NCI-H446 (cell line): ENCODE results near the gene GLYATL3.

ENCODE experiments used
- DNase-seq, 2 experiments: peaks; one replicate each; lab custom pipeline; 2025; lab: John Stamatoyannopoulos, UW

The GLYATL3 gene

DNA sequence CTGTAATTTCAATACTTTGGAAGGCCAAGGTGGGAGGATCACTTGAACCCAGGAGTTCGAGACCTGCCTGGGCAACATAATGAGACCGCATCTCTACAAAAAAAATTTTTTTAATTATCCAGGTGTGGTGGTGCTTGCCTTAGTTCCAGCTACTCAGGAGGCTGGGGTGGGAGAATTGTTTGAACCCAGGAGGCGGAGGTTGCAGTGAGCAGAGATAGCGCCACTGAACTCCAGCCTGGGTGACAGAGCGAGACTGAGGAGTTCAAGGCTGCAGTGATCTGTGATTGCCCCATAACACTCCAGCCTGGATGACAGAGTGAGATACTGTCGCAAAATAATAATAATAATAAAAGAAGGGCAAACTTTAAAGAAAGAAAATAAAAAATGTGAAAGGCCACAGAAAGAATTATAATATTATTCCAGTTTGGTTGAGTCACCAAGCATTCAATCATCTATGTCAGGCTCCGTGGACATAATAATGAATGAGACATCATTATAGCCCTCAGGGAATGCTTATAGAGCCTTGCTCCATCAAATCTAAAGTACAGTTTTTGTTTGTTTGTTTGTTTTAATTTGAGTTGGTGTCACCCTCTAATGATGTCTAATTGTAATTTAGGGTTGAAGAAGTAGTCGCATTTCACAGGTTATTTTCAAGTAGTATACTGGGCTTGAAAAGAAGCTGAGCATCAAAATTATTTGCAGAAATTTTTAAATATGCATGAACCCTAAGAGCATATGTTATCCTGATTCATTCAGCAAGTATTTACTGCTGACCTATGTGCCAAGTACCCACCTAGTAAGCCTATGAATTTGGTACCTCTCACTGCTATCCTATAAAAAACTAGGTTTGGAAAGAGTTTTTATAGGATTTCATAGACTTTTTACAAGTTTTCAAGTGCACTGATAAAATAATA, 15.1 kb downstream of the GLYATL3 start:
- no peak for DNase-seq

DNA sequence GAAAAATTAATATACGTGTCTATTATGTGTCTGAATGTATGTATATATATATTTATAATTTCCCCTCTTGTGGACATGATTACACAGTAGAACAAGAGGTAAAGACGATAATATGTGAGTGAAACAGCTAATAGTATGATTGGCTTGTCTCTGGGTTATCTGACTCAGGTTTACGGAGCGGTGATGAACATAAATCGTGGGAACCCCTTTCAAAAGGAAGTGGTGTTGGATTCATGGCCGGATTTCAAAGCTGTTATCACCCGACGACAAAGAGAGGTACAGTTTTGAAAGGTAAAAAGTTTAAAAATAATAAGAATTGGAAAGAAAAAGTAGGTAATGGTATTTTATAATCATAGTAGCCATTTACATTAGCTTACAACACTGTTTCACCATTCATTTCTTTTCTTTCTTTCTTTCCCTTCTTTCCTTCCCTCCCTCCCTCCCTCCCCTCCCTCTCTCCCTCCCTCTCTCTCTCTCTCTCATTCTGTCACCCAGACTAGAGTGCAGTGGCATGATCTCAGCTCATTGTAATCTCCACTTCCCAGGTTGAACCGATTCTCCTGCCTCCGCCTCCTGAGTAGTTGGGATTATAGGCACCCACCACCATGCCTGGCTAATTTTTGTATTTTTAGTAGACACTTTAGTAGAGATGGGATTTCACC, 15.9 kb downstream of the GLYATL3 start:
- DNase-seq = no peak

DNA sequence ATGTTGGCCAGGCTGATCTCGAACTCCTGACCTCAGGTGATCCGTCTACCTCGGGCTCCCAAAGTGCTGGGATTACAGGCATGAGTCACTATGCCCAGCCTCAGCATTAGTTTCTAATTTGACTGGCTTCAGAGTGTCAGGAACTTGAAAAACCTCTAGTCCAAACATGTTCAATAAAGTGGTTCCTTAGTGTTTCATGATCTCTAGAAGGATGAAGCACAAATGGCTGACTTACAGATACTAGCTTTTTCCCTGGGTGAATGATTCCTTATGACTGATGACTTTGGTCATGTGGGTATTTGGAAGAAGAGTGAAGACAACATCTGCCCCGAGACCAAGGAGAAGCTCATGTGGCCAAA, 16.4 kb downstream of the GLYATL3 start:
- no peak for DNase-seq

DNA sequence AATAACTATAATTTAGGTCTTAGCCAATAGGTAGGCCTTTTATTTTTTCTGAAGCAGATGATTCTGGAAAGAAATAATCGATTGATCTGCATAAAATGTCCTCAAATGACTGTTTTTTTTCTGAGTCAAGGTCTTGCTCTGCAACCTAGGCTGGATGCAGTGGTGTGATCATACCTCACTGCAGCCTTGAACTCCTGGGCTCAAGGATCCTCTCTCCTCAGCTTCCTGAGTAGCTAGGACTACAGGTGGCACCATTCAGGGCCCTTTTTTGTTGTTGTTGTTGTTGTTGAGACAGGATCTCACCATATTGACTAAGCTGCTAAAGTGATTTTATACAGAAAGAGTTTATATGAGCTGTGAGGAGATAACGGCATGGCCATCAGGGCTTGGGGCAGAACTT, 18.2 kb downstream of the GLYATL3 start:
- DNase-seq = no peak

DNA sequence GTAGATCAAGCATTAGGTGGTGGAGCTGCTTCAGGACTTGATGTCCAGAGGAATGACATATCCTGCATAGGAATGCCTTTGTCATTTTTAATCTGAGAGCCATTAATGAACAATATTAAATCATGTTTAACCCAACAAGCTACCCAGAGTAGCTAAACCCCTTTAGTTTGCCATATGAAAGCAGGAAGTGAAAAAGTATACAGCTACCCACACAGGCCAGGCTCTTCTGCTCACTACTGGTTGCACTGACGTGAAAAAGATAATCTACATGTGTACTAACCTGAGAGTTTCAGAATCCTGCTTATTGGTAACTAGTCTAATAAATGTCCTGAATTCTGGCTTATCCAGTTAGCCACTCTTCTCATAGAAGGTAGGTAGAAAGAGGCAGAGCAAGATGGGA, 19.9 kb downstream of the GLYATL3 start:
- DNase-seq = no peak

DNA sequence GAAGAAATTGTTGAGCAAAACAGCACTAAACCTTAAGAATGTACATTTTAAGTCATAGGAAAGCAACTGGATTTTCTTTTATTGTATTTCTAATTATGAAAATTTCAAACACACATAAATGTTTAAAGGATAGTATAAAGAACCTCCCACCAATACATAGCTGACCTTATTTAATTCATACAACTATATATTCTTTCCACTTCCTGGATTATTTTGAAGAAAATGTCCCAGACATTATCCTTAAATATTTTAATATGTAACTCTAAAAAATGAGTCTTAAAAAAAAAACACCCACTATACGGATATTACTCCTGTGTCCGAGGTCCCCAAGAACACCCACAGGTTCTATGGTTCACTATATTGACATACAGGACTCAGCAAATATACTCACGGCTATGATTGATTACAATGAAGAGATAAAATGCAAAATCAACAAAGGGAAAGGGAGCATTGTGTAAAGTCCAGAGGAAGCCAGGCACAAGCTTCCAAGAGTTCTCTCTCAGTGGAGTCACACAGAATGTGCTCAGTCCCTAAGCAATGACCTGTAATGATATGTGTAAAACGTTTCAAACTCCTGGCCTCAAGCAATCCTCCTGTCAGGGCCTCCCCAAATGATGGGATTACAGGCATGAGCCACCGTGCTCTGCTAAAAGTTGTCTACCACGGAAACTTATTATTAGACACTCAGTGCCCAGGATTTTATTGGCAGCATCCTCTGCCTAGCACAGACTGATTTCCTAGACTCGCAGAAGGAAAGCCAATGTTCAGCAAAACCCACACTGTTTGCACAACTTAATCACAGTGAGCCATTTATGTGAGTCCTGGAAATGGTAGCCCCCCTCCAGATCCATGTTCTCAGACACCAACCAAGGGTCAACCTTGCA, 23.2 kb downstream of the GLYATL3 start:
- DNase-seq = no peak

DNA sequence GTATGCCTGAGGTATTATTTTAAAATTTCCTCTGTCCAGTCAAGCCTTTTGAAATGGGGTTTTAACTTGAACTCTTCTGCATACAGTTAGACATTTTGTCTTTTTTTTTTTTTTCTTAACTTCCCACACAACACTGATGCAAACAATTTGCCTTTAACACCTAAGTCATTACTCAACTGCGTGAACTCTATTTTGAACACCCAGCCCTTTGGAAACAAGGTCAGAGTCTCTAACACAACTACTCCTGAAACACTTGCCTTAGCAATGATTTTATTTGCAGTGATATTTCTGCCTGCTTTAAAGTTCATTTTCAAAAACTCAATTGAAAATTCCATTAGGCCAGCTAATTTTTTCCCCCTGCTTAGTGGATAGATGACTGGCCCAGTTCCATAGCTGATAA, 24.2 kb downstream of the GLYATL3 start:
- no peak for DNase-seq

DNA sequence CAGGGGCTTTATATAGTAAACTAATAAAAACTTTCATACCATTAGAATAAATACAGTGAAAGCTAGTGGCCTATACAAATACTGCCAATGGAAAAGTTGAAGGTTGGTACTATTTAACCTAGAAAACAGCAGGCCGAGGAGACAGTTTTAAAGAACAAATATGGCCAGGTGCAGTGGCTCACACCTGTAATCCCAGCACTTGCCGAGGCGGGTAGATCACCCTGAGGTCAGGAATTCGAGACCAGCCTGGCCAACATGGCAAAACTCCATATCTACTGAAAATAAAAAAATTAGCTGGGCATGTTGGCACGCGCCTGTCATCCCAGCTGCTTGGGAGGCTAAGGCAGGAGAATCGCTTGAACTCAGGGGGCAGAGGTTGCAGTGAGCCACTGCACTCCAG, 24.8 kb downstream of the GLYATL3 start:
- DNase-seq = no peak

DNA sequence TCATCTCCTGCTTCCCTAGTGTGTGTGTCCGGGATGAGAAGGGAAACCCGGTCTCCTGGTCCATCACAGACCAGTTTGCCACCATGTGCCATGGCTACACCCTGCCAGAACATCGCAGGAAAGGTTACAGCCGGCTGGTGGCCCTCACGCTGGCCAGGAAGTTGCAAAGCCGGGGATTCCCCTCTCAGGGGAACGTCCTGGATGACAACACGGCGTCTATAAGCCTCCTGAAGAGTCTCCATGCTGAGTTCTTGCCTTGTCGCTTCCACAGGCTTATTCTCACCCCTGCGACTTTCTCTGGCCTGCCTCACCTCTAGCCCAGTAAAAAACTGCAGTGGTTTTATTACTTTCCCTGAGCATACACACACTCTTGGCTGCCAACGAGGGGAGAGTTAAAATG, 26.9 kb downstream of the GLYATL3 start:
- no peak for DNase-seq

DNA sequence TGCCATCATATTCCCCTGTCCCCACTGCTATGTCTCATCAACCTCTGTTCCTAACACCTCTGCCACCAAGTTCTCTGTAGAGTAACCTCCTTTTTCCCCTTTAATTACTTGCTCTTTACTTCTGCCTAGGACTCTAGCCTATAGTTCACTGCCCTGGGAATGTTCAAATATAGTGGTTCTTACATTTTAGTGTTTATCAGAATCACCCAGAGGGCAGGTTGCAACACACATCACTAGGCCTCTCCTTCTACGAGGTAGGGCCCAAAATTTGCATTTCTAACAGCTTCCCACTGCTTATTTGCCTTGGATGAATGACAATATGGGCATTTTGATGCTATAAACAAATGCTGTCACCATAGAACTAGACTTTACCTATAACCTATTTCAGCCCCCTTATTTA, 27.6 kb downstream of the GLYATL3 start:
- no peak for DNase-seq

DNA sequence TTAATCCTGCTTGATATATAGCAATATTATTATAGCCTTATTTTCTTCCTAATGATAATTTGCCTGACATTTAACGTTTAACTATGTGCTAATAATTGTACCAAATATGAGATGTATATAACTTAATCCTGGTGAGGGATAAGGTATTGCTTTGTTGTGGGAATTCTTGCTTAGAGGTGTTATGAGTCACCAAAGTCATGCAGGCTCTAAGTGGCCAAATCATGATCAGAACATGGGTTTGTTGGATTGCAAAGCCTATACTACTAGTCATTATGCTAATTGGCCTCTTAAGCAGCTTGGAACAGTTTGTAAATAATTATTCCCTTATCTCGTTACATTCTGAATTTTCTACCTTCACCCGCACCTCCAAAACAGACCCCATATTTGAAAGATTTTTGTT, 28.8 kb downstream of the GLYATL3 start:
- DNase-seq = no peak

DNA sequence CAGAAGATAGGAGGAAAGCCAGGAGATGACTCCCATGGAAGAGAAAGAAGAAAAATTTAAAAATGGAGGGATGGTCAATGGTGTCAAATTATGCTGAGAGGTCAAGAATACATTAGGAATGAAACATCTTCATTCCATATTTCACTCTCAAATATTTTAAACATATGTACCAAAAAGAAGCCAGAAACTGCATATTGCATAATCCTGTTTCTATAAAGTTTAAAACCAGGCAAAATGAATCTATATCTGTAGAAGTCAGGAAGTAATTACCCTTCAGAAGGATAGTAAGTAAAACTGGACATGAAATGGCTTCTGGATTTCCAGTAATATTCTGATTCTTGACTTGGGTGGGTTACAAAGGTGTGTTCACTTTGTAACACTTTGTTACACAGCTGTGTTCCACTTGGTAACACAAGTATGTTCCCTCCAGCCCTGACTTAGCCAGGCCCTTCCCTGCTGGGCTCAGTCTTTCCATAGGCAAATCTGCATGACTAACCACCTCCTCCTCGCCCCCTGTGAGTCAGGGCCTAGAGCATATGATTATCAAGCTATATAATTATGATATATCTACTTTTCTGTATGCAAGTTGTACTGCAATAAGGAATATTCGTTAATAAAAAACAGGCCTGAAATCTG, 30.5 kb downstream of the GLYATL3 start:
- DNase-seq = no peak

DNA sequence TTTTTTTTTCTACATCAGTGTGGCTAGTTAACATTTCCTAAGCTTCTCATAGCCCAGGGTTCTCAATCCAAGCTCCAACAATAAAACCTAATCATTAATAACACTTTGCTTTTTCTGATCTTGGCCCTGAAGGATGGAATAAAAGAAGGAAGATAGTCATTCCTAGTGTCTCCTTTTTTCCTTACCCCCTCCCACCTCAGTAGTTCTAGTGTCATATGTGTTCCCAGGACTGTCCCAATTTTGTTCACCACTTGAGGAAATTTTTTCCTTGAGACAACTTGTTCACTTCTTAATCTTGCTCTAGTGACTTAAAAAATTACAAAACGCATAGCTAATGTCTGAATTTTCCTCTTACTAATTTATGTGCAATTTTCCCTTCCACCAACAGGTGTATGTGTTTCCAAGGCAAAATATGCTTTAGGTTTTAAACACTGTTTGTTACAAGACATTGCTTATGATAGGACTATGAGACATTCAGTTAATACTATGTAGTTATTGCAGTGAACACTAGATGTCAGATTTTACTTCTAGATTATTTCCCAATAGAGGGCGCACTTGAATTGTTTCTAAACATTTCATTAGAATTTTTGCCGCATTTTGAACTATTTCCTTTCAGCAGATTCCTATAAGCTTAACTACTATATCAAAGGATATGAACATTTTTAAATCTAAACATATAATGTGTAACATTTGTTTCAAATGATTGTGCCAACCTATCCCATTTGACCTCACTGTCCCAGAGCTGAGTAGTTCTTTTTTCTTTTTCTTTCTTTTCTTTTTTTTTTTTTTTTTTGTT, 32.2 kb downstream of the GLYATL3 start:
- DNase-seq = peak in 1 of 2 experiments; percentile 40

DNA sequence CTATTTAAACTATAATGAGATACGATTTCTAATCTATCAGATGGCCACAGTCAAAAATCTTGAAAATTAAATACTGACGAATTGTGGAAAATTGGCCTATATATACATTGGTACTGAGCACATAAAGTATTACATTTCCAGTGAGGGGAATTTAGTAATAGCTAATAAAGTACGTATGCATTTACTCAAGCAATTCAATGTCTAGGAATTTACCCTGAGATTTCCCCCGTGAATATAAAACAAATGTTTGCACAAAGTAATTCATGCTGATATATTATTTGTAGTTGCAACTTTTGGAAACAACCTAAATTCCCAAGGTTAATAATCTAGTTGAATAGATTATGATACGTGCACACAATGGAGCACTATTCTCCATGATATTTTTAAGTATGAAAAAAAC, 36.1 kb downstream of the GLYATL3 start:
- no peak for DNase-seq

DNA sequence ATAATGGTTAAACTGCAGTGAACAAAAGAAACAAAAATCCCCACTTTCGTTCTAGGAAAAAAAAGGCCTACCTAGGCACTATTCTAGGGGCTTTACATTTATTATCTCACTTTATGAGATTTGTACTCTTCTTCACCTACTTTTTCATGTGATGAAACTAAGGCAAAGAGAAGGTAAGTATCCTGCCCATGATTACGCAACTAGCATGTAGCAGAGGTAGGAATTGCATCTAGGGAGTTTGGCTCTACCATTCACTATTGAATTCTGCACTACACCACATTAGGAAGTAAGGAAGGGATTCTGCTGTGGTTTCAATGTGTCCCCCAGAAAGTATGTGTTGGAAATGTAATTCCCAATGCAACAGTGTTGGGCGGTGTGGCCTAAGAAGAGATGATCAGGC, 39.4 kb downstream of the GLYATL3 start:
- no peak for DNase-seq

DNA sequence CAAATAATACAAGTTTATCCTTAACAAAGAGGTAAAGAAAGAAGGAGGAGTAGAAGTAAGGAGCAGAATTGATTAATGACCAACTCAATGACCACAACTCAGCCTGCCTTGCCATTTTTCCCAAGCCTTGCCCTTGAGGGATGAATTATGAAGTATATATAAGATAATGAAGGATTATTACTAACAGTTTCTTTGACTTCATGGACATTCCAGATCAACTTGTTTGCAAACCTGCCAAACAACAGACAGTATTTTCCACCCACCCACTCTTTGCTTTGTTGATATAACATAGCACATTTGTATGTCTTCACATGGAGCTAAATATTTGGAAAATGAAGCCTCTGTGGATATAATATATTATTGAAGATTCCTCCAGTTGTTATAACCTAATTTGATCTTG, 40.9 kb downstream of the GLYATL3 start:
- DNase-seq = no peak

DNA sequence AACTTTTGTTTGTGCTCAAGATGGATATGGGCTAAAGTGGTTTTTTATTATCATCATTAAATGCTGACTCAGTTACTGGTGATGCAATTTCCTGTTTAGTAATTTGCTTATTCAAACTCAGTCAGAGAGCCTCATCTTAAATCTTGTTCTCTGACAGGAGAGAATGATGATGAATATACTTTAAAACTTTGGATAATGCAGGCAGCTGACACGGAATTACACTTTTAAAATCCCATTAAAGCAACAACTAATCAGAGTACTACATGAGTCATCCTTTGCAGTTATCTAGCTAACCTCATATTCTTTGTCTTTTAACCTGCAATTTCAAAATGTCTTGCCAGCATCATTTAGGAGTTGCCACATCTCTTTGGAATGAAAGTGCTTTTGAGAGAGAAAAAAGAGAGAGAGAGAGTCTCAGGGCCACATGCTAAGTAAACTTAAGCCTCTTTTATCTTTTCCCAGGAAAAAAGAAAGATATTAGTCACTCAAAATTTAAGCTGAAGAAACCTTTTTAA, 41.5 kb downstream of the GLYATL3 start:
- no peak for DNase-seq

DNA sequence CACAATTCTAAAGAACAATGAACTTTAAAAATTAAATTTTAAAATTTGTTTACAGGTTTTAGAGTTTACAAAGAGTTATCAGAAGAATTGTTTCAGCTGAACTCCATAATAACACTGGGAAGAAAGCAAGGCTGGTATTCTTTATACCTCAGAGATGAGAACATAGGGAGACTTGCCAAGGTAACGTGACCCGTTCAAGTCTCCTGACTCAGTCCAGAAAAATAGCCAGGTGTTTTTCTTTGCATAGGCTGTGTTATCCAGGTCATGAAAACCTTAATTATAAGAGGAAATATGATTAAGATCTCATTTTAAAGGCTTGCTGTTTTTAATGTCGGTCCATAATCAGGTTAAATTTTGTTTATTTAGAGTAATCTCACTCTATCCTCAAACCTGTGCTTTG, 42.2 kb downstream of the GLYATL3 start:
- DNase-seq = no peak

DNA sequence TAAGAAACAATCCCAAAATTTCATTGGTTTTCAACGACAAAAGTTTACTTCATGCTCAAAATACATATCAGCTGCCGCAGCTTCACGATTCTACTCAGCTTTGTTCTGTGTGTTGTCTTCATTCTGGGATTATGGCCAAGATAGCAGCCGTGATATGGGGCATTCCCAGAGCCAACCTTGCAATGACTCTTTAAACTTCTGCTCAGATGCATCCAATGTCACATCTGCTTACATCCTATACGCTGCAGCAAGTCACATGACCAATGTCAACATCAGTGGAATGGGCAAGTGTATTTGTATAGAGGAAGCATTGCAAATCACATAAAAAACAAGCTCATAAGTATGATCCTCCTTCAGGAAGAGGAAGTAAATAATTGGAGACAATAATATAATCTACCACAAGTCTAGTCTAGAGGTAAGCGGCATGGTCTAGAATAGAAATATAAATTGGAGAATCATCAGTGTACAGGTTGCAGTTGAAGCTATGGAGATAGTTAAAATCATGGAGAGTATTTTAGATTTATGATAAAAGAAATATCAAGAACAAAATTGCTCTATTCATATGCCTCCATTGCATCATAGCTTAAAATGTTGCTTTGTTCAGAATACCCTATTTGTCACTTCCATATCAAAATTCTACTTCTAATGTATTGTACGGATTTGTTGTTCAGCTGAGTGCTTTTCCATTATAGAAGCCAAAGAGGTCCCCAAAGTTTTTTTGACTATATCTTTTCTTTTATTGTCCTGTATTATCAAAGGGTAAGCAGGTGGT, 43.5 kb downstream of the GLYATL3 start:
- no peak for DNase-seq

DNA sequence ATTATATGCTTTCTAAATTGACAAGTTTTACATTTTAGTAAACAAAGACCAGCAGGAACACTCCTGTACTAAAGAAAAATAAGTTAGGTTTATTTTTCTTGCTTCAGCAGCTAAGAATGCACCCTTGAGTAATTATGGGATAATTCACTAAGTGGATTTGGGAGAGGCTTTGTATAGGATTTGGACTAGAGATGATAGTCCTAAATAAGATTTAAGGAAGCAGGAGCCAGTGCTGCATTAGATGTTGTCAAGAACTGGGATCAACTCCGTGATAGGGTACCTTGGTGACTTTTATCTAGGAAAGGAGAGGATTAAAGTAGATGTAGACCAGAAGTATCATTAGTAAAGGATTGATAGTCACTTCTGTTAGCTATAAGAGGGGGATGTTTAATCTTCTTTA, 46.6 kb downstream of the GLYATL3 start:
- DNase-seq = no peak
